RWPE2 (cell line): Measurements from ENCODE around the gene DNAJB13.
A peak's percentile ranks its signal among the peaks of the same experiment; 100 is the strongest.

ENCODE experiments used
- ATAC-seq: fragments of 200-7000 bp; cut with Tn5 transposase; 3 replicates; pipeline ENCODE4 v1.9.1; 2021; ENCODE audit warnings: low read depth
- DNase-seq: peaks from one replicate; pipeline ENCODE4 v3.0.0-alpha.2; 2020; ENCODE audit warnings: low spot score
- H3K27ac ChIP-seq: fragments of 450-650 bp; 2 replicates; pipeline ENCODE4 v1.5.1; 2017; ENCODE audit warnings: mild to moderate bottlenecking; ENCODE audit not compliant: poor library complexity, severe bottlenecking
- H3K27me3 ChIP-seq: fragments of 250-450 bp; sonication (Bioruptor Pico); 2 replicates; pipeline ENCODE4 v1.5.1; 2021; ENCODE audit warnings: mild to moderate bottlenecking, moderate library complexity; ENCODE audit not compliant: insufficient read depth, poor library complexity, severe bottlenecking
- H3K36me3 ChIP-seq: fragments of 250-450 bp; sonication (Bioruptor Pico); 2 replicates; pipeline ENCODE4 v1.5.1; 2020; ENCODE audit warnings: low read depth, mild to moderate bottlenecking, moderate library complexity
- H3K4me1 ChIP-seq: fragments of 250-450 bp; sonication (Bioruptor Pico); 2 replicates; pipeline ENCODE4 v1.5.1; 2021; ENCODE audit warnings: mild to moderate bottlenecking, moderate library complexity; ENCODE audit not compliant: insufficient read depth, poor library complexity, severe bottlenecking
- H3K4me3 ChIP-seq: fragments of 250-450 bp; sonication (Bioruptor Pico); 2 replicates; pipeline ENCODE4 v1.5.1; 2021; ENCODE audit warnings: mild to moderate bottlenecking, moderate library complexity; ENCODE audit not compliant: severe bottlenecking
- H3K9me3 ChIP-seq: fragments of 250-450 bp; sonication (Bioruptor Pico); 2 replicates; pipeline ENCODE4 v1.5.1; 2021; ENCODE audit warnings: mild to moderate bottlenecking, moderate library complexity; ENCODE audit not compliant: severe bottlenecking
- CTCF ChIP-seq: fragments of 450-650 bp; IDR thresholded peaks from one replicate; pipeline ENCODE4 v1.5.1; 2017; ENCODE audit warnings: mild to moderate bottlenecking, moderate library complexity; ENCODE audit not compliant: poor library complexity, severe bottlenecking

The DNAJB13 gene

GRCh38 chr11:73914284-73914683 is 36.5 kb upstream of the DNAJB13 start:
- no peaks in the 10 kb centered on the region for H3K4me1 ChIP-seq
- H3K27me3 ChIP-seq, result no peaks in the 10 kb centered on the region
- ATAC-seq (no peak), DNase-seq (no peak)
- no peak for TF ChIP-seq CTCF
- H3K27ac ChIP-seq, result no peak overlapping the region
- H3K4me3 ChIP-seq, result no peak overlapping the region
- peaks cover 74% of the 10 kb centered on the region for H3K36me3 ChIP-seq
- no peaks in the 10 kb centered on the region for H3K9me3 ChIP-seq

- TF ChIP-seq CTCF, result no peak
- no peak for ATAC-seq
- DNase-seq, result no peak
- no peak overlapping the region for H3K27ac ChIP-seq
- H3K9me3 ChIP-seq, result no peaks in the 10 kb centered on the region
- H3K27me3 ChIP-seq, result no peaks in the 10 kb centered on the region
- H3K4me1 ChIP-seq, result no peaks in the 10 kb centered on the region
- H3K36me3 ChIP-seq, result peaks cover 64% of the 10 kb centered on the region
- H3K4me3 ChIP-seq, result no peak overlapping the region
Measured at GRCh38 chr11:73916435-73916834, 34.4 kb upstream of the DNAJB13 start.

- no peaks in the 10 kb centered on the region for H3K4me1 ChIP-seq
- H3K27ac ChIP-seq, result no peak overlapping the region
- no peak for DNase-seq
- H3K27me3 ChIP-seq, result no peaks in the 10 kb centered on the region
- H3K36me3 ChIP-seq, result peaks cover 57% of the 10 kb centered on the region
- TF ChIP-seq CTCF, result no peak
- H3K4me3 ChIP-seq, result no peak overlapping the region
- H3K9me3 ChIP-seq, result no peaks in the 10 kb centered on the region
- no peak for ATAC-seq
Measured at GRCh38 chr11:73921180-73921579, 29.6 kb upstream of the DNAJB13 start.

GRCh38 chr11:73929388-73929787 is 21.4 kb upstream of the DNAJB13 start:
- ATAC-seq (no peak), DNase-seq (no peak)
- Histone ChIP-seq H3K9me3 (no peaks in the 10 kb centered on the region), H3K4me1 (no peaks in the 10 kb centered on the region), H3K36me3 (peaks cover 61% of the 10 kb centered on the region), H3K4me3 (no peak overlapping the region), H3K27ac (no peak overlapping the region), H3K27me3 (no peaks in the 10 kb centered on the region)
- no peak for TF ChIP-seq CTCF

GRCh38 chr11:73931039-73931645 is 19.7 kb upstream of the DNAJB13 start:
- DNase-seq (no peak), ATAC-seq (peak; percentile 67)
- Histone ChIP-seq H3K9me3 (no peaks in the 10 kb centered on the region), H3K27ac (no peak overlapping the region), H3K27me3 (no peaks in the 10 kb centered on the region), H3K36me3 (peaks cover 49% of the 10 kb centered on the region), H3K4me3 (no peak overlapping the region), H3K4me1 (no peaks in the 10 kb centered on the region)
- peak; percentile 42 for TF ChIP-seq CTCF
